ENCODE measurements around the gene METTL23. TPM values are rescaled to one million over a fixed set of nuclear protein-coding genes. Genes with fewer than 3 reads are reported as not detected.

Gene METTL23
- total RNA-seq, 4 donors from 2014 or later: 13.8 to 32.5 (median 21.6) TPM

DNA sequence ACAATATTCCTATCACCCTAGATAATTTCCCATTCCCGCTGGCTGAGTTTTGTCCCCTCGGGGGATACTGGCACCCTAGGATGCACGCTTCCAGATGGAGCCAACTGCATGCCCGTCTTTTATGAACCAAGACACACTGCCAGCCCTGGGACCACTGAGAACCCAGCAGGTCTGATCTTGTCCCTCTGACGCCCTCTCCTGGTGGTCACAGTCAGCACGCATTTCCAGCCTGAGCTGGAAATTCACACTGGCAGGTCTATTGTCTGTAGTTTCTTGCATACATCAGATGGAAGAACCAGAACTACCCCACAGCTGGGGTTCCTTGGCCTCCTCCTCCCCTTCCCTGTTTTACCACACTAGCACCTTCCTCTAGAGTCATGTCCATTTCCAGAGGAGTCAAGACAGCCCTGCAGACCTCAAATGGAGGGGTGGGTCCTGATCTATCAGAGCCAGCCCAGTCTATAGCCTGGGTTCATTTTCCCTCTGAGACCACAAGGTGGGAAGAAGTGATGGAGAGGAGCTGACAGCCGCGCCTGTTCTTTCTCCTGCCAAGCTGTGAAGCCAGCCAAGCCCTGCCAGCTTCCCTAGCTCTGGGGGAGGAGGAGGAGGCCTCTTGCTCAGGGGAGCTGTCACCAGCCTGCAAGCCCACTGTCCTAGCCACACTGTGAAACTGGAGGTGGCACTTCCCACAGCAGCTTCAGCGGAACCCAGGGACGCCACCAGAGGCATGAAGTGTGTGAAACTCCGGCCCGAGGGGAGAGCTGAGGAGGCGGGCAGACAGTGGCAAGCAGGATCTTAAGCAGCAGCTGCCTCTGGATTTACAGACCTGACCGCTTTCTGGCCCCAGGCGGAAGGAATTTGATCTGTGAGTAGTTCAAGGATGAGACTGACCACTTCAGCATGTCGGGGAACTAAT is 45.2 kb upstream of the METTL23 start:
- Histone ChIP-seq H3K36me3 (no peaks in the 10 kb centered on the region), H3K27me3 (no peaks in the 10 kb centered on the region), H3K4me1 (peaks cover 23 to 31% of the 10 kb centered on the region in 2 donors), H3K9me3 (no peaks in the 10 kb centered on the region), H3K4me3 (no peak overlapping the region), H3K27ac (peak overlapping the region; percentile 87 to 90)
- intact Hi-C loops (cut with DNase I; ENCODE audit: low total_unique reads): loop anchor here (5.0 kb wide), 1 partner anchor 36 kb away; no protein-coding TSS in a partner anchor
- DNase-seq: peak; percentile 76 to 80
- no peak for TF ChIP-seq POLR2A (IDR thresholded peaks at IDR 0.05)
- TF ChIP-seq, protein P1, sequence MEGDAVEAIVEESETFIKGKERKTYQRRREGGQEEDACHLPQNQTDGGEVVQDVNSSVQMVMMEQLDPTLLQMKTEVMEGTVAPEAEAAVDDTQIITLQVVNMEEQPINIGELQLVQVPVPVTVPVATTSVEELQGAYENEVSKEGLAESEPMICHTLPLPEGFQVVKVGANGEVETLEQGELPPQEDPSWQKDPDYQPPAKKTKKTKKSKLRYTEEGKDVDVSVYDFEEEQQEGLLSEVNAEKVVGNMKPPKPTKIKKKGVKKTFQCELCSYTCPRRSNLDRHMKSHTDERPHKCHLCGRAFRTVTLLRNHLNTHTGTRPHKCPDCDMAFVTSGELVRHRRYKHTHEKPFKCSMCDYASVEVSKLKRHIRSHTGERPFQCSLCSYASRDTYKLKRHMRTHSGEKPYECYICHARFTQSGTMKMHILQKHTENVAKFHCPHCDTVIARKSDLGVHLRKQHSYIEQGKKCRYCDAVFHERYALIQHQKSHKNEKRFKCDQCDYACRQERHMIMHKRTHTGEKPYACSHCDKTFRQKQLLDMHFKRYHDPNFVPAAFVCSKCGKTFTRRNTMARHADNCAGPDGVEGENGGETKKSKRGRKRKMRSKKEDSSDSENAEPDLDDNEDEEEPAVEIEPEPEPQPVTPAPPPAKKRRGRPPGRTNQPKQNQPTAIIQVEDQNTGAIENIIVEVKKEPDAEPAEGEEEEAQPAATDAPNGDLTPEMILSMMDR (IDR thresholded peaks at IDR 0.05): peak; percentile 53 to 84 (median 80)

DNA sequence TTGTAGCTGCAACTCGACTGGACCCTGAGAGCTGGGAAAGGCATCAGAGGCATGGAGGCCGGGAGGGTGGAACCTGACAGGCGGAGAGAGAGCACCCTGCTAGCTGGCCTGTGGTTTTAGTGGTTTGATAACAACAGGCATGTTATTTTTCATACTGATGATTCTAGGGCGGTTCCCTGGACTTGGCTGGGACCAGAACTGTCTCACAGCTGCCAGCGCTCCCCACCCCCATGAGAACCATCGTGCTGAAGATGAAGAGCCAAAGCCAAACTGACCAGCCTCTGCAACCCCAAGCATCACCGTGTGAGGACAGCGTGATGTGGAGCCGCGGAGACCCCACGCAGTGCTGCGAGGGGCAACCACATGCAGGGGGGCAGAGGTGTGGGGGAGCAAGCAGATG is 44.3 kb upstream of the METTL23 start:
- Histone ChIP-seq H3K27ac (peak overlapping the region; percentile 87 to 90), H3K36me3 (no peaks in the 10 kb centered on the region), H3K4me3 (no peak overlapping the region), H3K9me3 (no peaks in the 10 kb centered on the region), H3K27me3 (no peaks in the 10 kb centered on the region), H3K4me1 (peaks cover 23 to 31% of the 10 kb centered on the region in 2 donors)
- peak; percentile 75 to 76 for DNase-seq
- intact Hi-C loops (cut with DNase I; ENCODE audit: low total_unique reads): loop anchor here (5.0 kb wide), 1 partner anchor 35 kb away; no protein-coding TSS in a partner anchor
- TF ChIP-seq POLR2A (IDR thresholded peaks at IDR 0.05): no peak
- TF ChIP-seq, protein P1 (IDR thresholded peaks at IDR 0.05): no peak

DNA sequence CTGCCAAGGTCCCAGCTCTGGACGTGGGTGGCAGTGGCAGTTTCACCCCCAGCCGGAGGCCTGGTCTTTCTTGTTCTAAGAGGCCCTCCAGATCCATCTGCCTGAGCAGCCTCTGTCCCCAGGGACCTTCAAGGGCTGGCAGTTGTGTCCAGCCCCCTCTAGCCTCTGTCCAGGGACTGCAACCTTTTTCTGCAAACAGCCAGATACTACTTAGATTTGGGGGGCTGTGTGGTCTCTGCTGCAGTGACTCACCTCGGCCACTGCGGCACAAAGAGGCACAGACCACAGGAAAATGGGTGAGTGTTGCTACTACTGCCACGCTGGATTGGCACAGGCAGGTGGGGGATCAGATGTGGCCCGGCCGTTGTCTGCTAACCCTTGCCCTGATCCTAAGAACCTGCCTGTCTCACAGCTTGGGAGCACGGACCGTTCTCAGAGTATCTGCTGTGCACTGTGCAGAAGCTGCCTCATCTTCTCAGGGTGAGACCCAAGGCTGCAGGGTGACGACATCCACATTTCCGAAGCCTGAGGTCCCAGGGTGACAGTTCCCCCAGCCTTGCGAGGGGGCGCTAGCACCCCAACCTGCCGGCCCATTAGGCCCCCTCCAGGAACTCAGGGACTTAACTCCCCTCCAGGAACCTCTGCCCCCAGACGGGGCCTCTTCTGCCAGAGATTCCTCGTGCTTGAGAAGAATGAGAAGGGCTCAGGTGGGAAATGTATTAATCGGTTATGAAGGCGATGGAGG is 43.5 kb upstream of the METTL23 start:
- no peak for DNase-seq
- intact Hi-C loops (cut with DNase I; ENCODE audit: low total_unique reads): loop anchor here (5.0 kb wide), 1 partner anchor 34 kb away; no protein-coding TSS in a partner anchor
- TF ChIP-seq POLR2A (IDR thresholded peaks at IDR 0.05): no peak
- TF ChIP-seq, protein P1 (IDR thresholded peaks at IDR 0.05): no peak
- Histone ChIP-seq H3K9me3 (no peaks in the 10 kb centered on the region), H3K27ac (peak overlapping the region; percentile 87 to 90), H3K36me3 (no peaks in the 10 kb centered on the region), H3K4me3 (no peak overlapping the region), H3K4me1 (peaks cover 23 to 37% of the 10 kb centered on the region in 2 donors), H3K27me3 (no peaks in the 10 kb centered on the region)

DNA sequence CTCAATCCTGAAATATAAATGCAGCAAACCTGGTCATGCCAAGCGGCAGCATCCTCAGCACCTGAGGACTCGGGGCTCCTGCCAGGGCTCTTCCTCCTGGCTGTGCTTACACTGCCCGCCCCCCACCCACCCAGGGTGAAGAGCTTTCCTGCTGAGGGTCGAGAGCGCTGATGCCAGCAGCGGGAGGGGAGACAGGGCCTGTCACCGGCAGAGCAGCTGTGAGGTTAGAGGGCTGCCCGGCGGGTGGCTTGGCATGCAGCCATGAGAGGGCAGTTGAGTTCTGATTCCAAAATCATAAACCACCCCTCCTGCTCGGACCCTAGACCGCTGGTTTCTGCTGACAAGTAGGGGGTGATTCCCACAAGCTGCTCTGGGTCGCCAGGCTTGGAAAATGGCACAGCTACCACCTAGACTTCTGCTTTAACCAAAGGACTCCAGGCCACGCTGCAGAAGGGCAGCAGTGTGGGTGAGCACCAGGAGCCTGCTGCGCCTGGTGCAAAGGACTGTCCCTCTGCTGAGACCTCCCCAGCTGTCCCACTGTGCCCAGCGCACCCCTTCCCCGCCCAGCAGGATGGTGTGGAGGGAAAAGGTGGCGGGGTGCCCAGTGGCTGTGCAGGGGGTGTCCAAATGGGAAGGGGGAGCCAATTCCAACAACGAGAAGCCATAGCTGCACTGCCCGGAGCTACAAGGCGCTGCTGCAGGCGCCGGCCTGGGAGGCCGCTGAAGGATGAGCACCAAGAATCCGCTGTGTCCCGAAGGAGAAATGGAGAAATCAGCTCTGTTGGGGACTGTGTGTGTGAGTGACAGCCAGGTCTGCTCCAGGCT is 42.5 kb upstream of the METTL23 start:
- no peak for DNase-seq
- no peak overlapping the region for H3K4me3 ChIP-seq
- H3K27ac ChIP-seq: peak overlapping the region; percentile 87 to 90
- no peaks in the 10 kb centered on the region for H3K36me3 ChIP-seq
- intact Hi-C loops (cut with DNase I; ENCODE audit: low total_unique reads): loop anchor here (5.0 kb wide), 1 partner anchor 33 kb away; no protein-coding TSS in a partner anchor
- no peaks in the 10 kb centered on the region for H3K9me3 ChIP-seq
- H3K4me1 ChIP-seq: peaks cover 23 to 39% of the 10 kb centered on the region in 2 donors
- no peaks in the 10 kb centered on the region for H3K27me3 ChIP-seq
- no peak for TF ChIP-seq POLR2A (IDR thresholded peaks at IDR 0.05)
- TF ChIP-seq, protein P1 (IDR thresholded peaks at IDR 0.05): no peak
